SU-DHL-6 (cell line): Measurements from ENCODE around the gene URM1.

Experiments
- H2AFZ ChIP-seq: fragments of 200-600 bp; sonication (generic); 2 replicates; pipeline ENCODE4 v1.6.1; 2014; ENCODE audit warnings: low read depth, mild to moderate bottlenecking, moderate library complexity, mixed read lengths, antibody characterized with exemption, low read length; ENCODE audit not compliant: severe bottlenecking
- H3F3A ChIP-seq: fragments of 200-600 bp; shearing (Covaris generic); 2 replicates; pipeline ENCODE4 v1.6.0; 2016; ENCODE audit warnings: antibody characterized with exemption, mild to moderate bottlenecking; ENCODE audit not compliant: insufficient read depth
- H3K27ac ChIP-seq: fragments of 200-600 bp; sonication (generic); 2 replicates; pipeline ENCODE4 v1.5.1; 2016; ENCODE audit warnings: low read depth, mild to moderate bottlenecking, low read length, moderate library complexity, mixed read lengths
- H3K27me3 ChIP-seq: fragments of 200-600 bp; sonication (generic), shearing (Covaris generic); 2 replicates; pipeline ENCODE4 v1.6.0; 2014; ENCODE audit warnings: mild to moderate bottlenecking, low read length
- H3K36me3 ChIP-seq: fragments of 200-600 bp; sonication (generic); 2 replicates; pipeline ENCODE4 v1.6.1; 2014; ENCODE audit warnings: mild to moderate bottlenecking, low read length, mixed read lengths
- H3K4me2 ChIP-seq: fragments of 300-600, 200-600 bp; shearing (Covaris generic), sonication (generic); 2 replicates; pipeline ENCODE4 v1.6.0; 2014; ENCODE audit warnings: low read length, low read depth, mild to moderate bottlenecking; ENCODE audit not compliant: poor library complexity, severe bottlenecking
- H3K4me3 ChIP-seq: fragments of 200-600 bp; sonication (generic); 2 replicates; pipeline ENCODE4 v1.5.1; 2014; ENCODE audit warnings: antibody characterized with exemption, low read length, mild to moderate bottlenecking, mixed read lengths; ENCODE audit not compliant: insufficient read depth, poor library complexity, severe bottlenecking
- H3K79me2 ChIP-seq: fragments of 200-600 bp; sonication (generic); 2 replicates; pipeline ENCODE4 v1.6.1; 2014; ENCODE audit warnings: mild to moderate bottlenecking, low read length, moderate library complexity; ENCODE audit not compliant: insufficient read depth
- H3K9ac ChIP-seq: fragments of 200-600 bp; sonication (generic); 2 replicates; pipeline ENCODE4 v1.7.0; 2014; ENCODE audit warnings: mild to moderate bottlenecking, low read length
- H3K9me2 ChIP-seq: fragments of 200-600 bp; sonication (generic); replicated peaks from 2 replicates; pipeline ENCODE4 v1.6.1; 2014; ENCODE audit warnings: low read length; ENCODE audit not compliant: insufficient read depth
- H3K9me3 ChIP-seq: fragments of 200-600 bp; sonication (generic); 2 replicates; pipeline ENCODE4 v1.6.1; 2014; ENCODE audit warnings: low read length, mixed read lengths; ENCODE audit not compliant: insufficient read depth
- H4K20me1 ChIP-seq: fragments of 200-600 bp; sonication (generic); 2 replicates; pipeline ENCODE4 v1.6.1; 2014; ENCODE audit warnings: low read depth, mild to moderate bottlenecking, antibody characterized with exemption, low read length, moderate library complexity, mixed read lengths
- EZH2phosphoT487 ChIP-seq: fragments of 200-600 bp; sonication (generic), shearing (Covaris generic); conservative IDR thresholded peaks from 2 replicates; pipeline ENCODE4 v1.6.1; 2018; ENCODE audit warnings: mild to moderate bottlenecking, antibody characterized with exemption, low read length, moderate library complexity, mixed read lengths
- TF ChIP-seq, protein P1 (sequence below): fragments of 200-600 bp; sonication (generic); IDR thresholded peaks from one replicate; pipeline ENCODE4 v1.5.1; 2017; ENCODE audit warnings: antibody characterized with exemption, mild to moderate bottlenecking, low read length, moderate library complexity; ENCODE audit not compliant: insufficient read depth, poor library complexity, severe bottlenecking

URM1 gene

DNA sequence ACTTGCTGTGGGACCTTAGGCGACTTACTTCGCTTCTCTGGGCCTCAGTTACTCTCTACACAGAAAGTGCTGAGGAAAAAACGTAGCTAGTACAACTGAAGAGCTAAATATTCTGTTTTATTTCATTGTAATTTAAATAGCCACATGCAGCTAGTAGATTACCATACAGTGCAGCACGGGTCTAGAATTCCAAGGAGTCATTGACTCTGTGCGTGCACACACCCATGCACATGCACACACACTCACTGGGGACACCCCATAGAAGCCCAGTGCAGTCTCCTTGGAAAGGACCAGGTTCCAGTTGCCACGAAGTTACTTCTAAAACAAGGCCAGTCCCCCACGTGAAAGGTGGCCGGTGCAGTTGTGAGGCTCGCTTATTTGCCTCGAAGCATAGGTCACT is 17.0 kb downstream of the URM1 start:
- H3K4me3 ChIP-seq = no peak overlapping the region
- no peaks in the 10 kb centered on the region for H3K79me2 ChIP-seq
- no peak for TF ChIP-seq EZH2phosphoT487
- TF ChIP-seq, protein P1, sequence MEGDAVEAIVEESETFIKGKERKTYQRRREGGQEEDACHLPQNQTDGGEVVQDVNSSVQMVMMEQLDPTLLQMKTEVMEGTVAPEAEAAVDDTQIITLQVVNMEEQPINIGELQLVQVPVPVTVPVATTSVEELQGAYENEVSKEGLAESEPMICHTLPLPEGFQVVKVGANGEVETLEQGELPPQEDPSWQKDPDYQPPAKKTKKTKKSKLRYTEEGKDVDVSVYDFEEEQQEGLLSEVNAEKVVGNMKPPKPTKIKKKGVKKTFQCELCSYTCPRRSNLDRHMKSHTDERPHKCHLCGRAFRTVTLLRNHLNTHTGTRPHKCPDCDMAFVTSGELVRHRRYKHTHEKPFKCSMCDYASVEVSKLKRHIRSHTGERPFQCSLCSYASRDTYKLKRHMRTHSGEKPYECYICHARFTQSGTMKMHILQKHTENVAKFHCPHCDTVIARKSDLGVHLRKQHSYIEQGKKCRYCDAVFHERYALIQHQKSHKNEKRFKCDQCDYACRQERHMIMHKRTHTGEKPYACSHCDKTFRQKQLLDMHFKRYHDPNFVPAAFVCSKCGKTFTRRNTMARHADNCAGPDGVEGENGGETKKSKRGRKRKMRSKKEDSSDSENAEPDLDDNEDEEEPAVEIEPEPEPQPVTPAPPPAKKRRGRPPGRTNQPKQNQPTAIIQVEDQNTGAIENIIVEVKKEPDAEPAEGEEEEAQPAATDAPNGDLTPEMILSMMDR = no peak
- H3K9me3 ChIP-seq = no peaks in the 10 kb centered on the region
- H3K9ac ChIP-seq = no peak overlapping the region
- H3K27me3 ChIP-seq = no peaks in the 10 kb centered on the region
- no peaks in the 10 kb centered on the region for H3K9me2 ChIP-seq
- H3K36me3 ChIP-seq = no peaks in the 10 kb centered on the region
- no peak overlapping the region for H3K27ac ChIP-seq
- H2AFZ ChIP-seq = no peak overlapping the region
- H3K4me2 ChIP-seq = no peak overlapping the region
- no peaks in the 10 kb centered on the region for H4K20me1 ChIP-seq
- H3F3A ChIP-seq = no peaks in the 10 kb centered on the region

DNA sequence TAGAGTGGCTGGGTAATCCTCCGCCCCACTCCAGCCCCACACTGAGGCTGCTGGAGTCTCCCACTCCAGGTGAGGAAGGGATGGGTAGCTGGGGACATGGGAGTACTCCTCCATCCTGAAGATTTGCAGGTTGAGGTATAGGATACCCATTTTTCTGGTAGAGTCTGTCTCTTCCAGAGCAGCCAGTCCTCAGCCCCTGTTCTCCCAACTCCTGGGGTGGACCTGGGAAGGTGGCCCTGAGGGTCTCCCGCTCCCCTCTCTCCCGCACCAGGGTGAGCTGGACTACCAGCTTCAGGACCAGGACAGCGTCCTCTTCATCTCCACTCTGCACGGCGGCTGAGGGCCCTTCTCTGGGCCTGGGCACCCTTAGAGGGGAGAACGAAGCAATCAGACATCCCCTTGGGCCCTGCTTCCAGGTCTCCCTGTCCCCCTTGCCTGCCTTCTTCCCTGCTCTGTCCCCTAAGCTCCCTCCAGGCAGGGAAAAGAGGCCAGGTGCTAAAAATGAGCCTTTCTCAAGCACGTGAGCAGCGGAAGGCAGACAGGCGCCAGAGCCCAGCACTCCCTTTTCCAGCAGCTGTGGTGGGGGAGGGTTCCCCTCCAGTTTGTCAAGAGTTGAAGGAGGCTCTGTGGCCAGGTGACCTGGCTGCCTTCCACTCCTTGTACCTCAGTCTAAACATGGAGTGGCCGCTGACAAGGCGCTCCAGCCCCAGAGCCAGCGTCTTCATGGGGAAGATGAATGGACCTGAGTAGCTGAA is 18.4 kb downstream of the URM1 start:
- Histone ChIP-seq H3K4me3 (no peak overlapping the region), H3K9ac (no peak overlapping the region), H3K27me3 (no peaks in the 10 kb centered on the region), H3F3A (no peaks in the 10 kb centered on the region), H4K20me1 (no peaks in the 10 kb centered on the region), H3K27ac (no peak overlapping the region), H3K36me3 (no peaks in the 10 kb centered on the region), H3K9me2 (no peaks in the 10 kb centered on the region), H3K9me3 (no peaks in the 10 kb centered on the region), H2AFZ (no peak overlapping the region), H3K4me2 (no peak overlapping the region), H3K79me2 (no peaks in the 10 kb centered on the region)
- TF ChIP-seq EZH2phosphoT487 = no peak
- TF ChIP-seq, protein P1 = no peak

DNA sequence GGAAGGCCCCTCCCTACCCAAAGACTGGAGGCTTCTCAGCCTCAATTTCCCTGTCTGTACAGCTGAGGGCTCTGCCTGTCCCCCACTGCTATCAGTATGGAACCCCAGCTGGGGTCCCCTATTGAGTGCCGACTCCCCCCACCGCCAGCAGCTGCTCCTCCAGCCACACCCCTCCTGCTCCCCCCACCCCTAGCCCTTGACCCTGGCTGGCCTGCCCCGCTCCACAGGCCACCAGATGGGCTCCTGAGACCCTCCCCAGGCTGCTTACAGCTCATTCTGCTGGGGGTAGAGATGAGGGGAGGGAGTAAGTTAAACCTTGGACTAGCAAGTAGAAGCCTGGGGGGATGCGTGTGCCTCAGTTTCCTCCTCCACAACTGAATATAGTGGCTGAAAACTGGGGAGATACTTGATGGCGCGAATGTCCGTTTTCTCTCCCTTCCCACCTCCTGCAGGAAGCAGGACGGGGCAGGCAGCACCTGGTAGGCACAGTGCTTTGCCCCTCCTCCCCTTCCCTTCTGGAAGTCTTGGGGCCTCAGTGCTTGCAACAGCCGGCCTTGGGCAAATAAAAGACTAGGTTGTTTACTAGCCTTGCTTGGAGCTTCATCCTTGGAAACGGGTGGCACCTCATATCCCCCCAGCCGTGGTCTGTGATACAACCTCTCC is 19.1 kb downstream of the URM1 start:
- Histone ChIP-seq H3K4me2 (no peak overlapping the region), H2AFZ (no peak overlapping the region), H3K79me2 (no peaks in the 10 kb centered on the region), H3K27ac (no peak overlapping the region), H3F3A (no peaks in the 10 kb centered on the region), H3K9me2 (no peaks in the 10 kb centered on the region), H3K9me3 (no peaks in the 10 kb centered on the region), H3K4me3 (no peak overlapping the region), H3K36me3 (no peaks in the 10 kb centered on the region), H4K20me1 (no peaks in the 10 kb centered on the region), H3K27me3 (no peaks in the 10 kb centered on the region), H3K9ac (no peak overlapping the region)
- TF ChIP-seq, protein P1 = no peak
- TF ChIP-seq EZH2phosphoT487 = no peak
